ENCODE data around the gene PCLO. TPM values are rescaled to one million over a fixed set of nuclear protein-coding genes. Genes with fewer than 3 reads are reported as not detected.

Gene PCLO
- total RNA-seq, 2 donors from 2014 or later, result 3.2 to 4.2 TPM

DNA sequence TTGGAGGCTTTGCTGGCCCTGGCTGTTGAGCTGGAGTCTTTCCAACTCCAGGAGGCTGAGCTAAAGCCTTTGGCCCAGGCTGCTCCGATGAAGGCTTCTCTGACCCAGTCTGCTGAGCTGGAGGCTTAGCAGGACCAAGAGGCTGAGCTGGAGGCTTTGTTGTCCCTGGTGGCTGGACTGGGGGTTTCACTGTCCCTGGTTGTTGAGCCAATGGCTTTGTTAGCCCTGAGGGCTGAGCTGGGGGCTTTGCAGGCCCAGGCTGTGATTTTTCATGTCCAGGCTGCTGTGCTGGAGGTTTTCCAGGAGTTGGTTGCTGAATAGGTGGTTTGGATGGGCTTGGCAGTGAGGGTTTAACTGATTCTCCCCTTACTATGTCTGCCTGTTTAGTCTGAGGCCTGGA is 7.3 kb downstream of the PCLO start:
- Mint-ChIP-seq H3K27me3 (ENCODE audit: insufficient read depth) (no peaks in the 10 kb centered on the region), H3K36me3 (ENCODE audit: low read depth) (no peaks in the 10 kb centered on the region), H3K27ac (no peak overlapping the region), H3K9me3 (no peaks in the 10 kb centered on the region), H3K4me1 (peaks cover 4% of the 10 kb centered on the region), H3K4me3 (no peak overlapping the region)
- Histone ChIP-seq H3K36me3 (ENCODE audit: control insufficient read depth, insufficient read depth, low read length) (no peaks in the 10 kb centered on the region), H3K27me3 (ENCODE audit: control insufficient read depth, insufficient read depth, low read length, poor library complexity, severe bottlenecking) (no peaks in the 10 kb centered on the region), H3K9me3 (ENCODE audit: control insufficient read depth, low read length) (no peaks in the 10 kb centered on the region), H3K4me3 (ENCODE audit: low read length) (no peak overlapping the region), H3K9ac (ENCODE audit: extremely low read depth, low read length, poor library complexity, severe bottlenecking) (no peak overlapping the region), H3K27ac (ENCODE audit: low read depth, low read length) (no peak overlapping the region), H3K4me1 (ENCODE audit: control insufficient read depth, insufficient read depth, low read length) (no peaks in the 10 kb centered on the region)
- DNase-seq, result no peak
- TF ChIP-seq, protein P1, sequence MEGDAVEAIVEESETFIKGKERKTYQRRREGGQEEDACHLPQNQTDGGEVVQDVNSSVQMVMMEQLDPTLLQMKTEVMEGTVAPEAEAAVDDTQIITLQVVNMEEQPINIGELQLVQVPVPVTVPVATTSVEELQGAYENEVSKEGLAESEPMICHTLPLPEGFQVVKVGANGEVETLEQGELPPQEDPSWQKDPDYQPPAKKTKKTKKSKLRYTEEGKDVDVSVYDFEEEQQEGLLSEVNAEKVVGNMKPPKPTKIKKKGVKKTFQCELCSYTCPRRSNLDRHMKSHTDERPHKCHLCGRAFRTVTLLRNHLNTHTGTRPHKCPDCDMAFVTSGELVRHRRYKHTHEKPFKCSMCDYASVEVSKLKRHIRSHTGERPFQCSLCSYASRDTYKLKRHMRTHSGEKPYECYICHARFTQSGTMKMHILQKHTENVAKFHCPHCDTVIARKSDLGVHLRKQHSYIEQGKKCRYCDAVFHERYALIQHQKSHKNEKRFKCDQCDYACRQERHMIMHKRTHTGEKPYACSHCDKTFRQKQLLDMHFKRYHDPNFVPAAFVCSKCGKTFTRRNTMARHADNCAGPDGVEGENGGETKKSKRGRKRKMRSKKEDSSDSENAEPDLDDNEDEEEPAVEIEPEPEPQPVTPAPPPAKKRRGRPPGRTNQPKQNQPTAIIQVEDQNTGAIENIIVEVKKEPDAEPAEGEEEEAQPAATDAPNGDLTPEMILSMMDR (conservative IDR thresholded peaks at IDR 0.05), result peak; percentile 24
- 94 to 100% methylated on average over 1 of the region's 1 CpG for WGBS, 2 experiments (ENCODE audit: insufficient coverage in 1 of 2, insufficient read length in 1 of 2)

DNA sequence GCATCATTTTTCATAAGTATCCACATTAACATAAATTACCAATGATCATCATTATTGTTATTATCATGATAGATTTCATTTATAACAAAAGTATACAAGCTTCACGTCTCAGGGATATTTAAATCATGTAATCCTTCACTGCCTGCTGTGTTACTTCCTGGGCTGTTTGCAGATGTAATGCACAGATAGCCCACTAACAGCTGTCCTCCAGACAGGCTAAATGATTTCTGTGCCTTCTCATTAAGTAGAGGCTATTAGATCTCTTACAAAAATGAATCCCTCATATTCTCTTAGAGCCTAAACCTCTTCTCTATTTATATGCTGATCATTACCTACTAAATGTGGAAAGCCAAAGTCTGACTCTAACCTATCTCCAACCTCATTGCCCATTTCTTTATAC is 9.3 kb downstream of the PCLO start:
- Mint-ChIP-seq H3K4me3 (no peak overlapping the region), H3K4me1 (peaks cover 4% of the 10 kb centered on the region), H3K36me3 (ENCODE audit: low read depth) (no peaks in the 10 kb centered on the region), H3K27me3 (ENCODE audit: insufficient read depth) (no peaks in the 10 kb centered on the region), H3K9me3 (no peaks in the 10 kb centered on the region), H3K27ac (peak overlapping the region; percentile 9)
- WGBS, 2 experiments (ENCODE audit: insufficient coverage in 1 of 2, insufficient read length in 1 of 2), result 74% methylated on average over 1 of the region's 1 CpG; no CpG with 5 or more reads in 1 of the 2 experiments
- DNase-seq, result no peak
- TF ChIP-seq, protein P1 (conservative IDR thresholded peaks at IDR 0.05), result no peak
- Histone ChIP-seq H3K9ac (ENCODE audit: extremely low read depth, low read length, poor library complexity, severe bottlenecking) (no peak overlapping the region), H3K4me1 (ENCODE audit: control insufficient read depth, insufficient read depth, low read length) (no peaks in the 10 kb centered on the region), H3K36me3 (ENCODE audit: control insufficient read depth, insufficient read depth, low read length) (no peaks in the 10 kb centered on the region), H3K9me3 (ENCODE audit: control insufficient read depth, low read length) (no peaks in the 10 kb centered on the region), H3K4me3 (ENCODE audit: low read length) (no peak overlapping the region), H3K27ac (ENCODE audit: low read depth, low read length) (no peak overlapping the region), H3K27me3 (ENCODE audit: control insufficient read depth, insufficient read depth, low read length, poor library complexity, severe bottlenecking) (no peaks in the 10 kb centered on the region)

DNA sequence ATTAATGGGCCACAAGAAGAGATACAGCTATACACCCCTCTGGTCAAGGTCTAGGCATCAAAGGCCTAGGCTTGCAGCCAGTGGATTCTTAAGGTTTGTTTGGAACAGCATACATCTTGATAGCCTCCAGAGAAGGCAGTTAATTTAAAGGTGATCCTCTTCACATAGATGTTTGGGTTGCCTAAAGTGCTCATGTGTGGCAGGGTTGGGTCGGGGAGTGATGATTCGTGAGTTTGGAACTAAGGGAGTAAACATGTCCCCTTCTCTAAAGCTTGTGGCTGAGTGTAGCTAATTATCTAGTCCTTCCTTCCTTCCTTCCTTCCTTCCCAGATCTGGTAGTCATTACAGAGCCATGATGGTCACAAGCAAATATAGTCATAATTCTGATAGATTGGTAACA is 12.4 kb downstream of the PCLO start:
- Mint-ChIP-seq H3K9me3 (no peaks in the 10 kb centered on the region), H3K4me1 (peaks cover 4% of the 10 kb centered on the region), H3K4me3 (no peak overlapping the region), H3K27me3 (ENCODE audit: insufficient read depth) (no peaks in the 10 kb centered on the region), H3K27ac (no peak overlapping the region), H3K36me3 (ENCODE audit: low read depth) (no peaks in the 10 kb centered on the region)
- DNase-seq, result no peak
- Histone ChIP-seq H3K27me3 (ENCODE audit: control insufficient read depth, insufficient read depth, low read length, poor library complexity, severe bottlenecking) (no peaks in the 10 kb centered on the region), H3K4me3 (ENCODE audit: low read length) (no peak overlapping the region), H3K36me3 (ENCODE audit: control insufficient read depth, insufficient read depth, low read length) (no peaks in the 10 kb centered on the region), H3K9ac (ENCODE audit: extremely low read depth, low read length, poor library complexity, severe bottlenecking) (no peak overlapping the region), H3K27ac (ENCODE audit: low read depth, low read length) (no peak overlapping the region), H3K9me3 (ENCODE audit: control insufficient read depth, low read length) (no peaks in the 10 kb centered on the region), H3K4me1 (ENCODE audit: control insufficient read depth, insufficient read depth, low read length) (no peaks in the 10 kb centered on the region)
- TF ChIP-seq, protein P1 (conservative IDR thresholded peaks at IDR 0.05), result no peak
- 86% methylated on average over 2 of the region's 2 CpGs; no CpG with 5 or more reads in 1 of the 2 experiments for WGBS, 2 experiments (ENCODE audit: insufficient coverage in 1 of 2, insufficient read length in 1 of 2)
